GM18873 (cell line): ENCODE data around the gene PDZRN3.

Experiments used
- ATAC-seq: cut with Tn5 transposase; IDR thresholded peaks from one replicate; pipeline ENCODE4 v1.9.1; 2021; ENCODE audit warnings: mild to moderate bottlenecking, moderate library complexity, moderate number of reproducible peaks; ENCODE audit not compliant: unreplicated experiment, low FRiP score

PDZRN3 gene

DNA sequence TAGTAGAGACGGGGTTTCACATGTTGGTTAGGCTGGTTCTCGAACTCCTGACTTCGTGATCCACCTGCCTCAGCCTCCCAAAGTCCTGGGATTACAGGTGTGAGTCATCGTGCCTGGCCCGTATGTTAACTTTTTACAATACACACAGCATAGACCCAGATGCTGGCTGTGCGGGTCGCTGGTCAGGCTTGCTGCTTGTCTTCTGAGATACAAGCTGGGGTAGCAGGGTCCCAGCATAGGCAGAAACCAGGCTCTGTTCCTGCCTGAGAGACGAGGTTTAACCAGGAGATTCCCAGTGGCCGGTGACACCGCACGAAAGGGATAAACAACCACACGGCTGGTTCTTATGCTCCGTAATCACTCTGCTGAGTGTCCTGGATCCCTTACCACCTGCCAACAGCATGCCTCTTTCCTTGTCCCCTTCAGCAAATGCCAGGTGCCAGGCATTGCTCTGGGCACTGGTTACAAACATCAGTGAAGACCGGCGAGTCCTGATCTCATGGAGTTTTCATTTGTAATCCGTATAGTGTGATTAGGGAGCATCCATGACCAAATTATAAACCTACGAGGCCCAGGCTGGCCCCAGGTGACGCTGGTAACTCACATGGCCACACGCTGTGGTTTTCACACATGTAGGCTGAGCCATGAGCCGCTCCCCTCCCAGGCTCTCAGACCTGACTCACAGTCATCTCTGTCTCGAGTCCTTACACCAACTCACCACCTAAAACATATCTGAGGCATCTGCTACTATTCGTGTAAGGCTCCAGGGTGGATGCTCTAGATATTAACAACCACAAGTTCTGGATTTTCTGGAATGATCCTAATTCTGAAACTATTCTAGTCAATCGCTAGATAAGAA lies 125.7 kb downstream of the PDZRN3 start:
- no peak for ATAC-seq

- no peak for ATAC-seq
Observed at GRCh38 chr3:73497646-73498406, 126.9 kb downstream of the PDZRN3 start.

GRCh38 chr3:73493543-73494308 lies 131.0 kb downstream of the PDZRN3 start:
- ATAC-seq, result no peak

GRCh38 chr3:73492186-73492585 lies 132.6 kb downstream of the PDZRN3 start:
- no peak for ATAC-seq

GRCh38 chr3:73491287-73491662 lies 133.5 kb downstream of the PDZRN3 start:
- no peak for ATAC-seq

- no peak for ATAC-seq
Observed at GRCh38 chr3:73490453-73491286, 134.1 kb downstream of the PDZRN3 start.

DNA sequence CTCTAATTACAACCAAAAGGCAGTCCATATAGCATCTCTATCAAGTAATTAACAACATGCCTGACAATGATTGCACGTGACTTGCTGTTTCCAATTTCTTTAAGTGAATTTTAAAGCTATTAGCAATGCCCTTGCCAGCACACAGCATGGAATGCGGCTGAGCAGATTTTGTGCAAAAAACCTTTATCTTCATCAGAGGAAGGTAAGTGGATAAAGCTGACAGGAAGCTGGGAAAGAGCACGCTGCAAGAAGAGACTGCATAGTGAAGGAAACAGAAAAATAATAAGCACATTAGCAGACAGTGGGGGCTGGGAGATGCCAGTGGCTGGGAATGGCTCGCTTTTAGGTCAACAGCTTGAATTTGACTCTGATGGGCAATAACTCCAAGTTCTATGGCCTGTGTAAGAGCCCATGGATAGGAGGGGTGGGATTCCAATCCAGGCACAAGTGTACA lies 138.8 kb downstream of the PDZRN3 start:
- ATAC-seq, result no peak

DNA sequence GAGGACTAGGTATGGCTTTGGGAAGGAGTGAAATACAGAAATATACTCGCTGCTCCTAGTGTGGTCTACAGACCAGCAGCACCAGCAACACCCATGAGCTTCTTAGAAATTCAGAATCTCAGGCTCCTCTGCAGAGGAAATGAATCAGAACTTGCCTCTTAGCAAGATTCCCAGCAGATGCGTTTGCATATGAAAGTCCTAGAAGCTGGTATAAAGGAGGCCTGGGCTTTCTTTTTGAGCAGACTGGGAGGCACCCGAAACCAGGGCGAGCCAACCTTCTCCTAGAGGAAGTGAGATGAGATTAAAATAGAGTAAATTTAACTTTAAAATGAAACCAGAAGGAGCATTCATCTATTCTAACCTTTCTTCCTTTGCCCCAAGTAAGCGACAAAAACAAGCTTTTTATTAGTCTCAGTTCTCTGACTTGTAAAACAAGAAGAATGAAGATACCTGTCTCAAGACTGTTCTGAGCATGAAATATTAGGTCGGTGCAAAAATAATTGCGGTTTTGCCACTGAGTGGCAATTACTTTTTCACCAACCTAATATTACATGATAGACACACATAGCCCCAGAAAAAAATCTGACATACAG lies 140.0 kb downstream of the PDZRN3 start:
- ATAC-seq, result peak; percentile 88

- no peak for ATAC-seq
Observed at GRCh38 chr3:73481888-73482287, 142.9 kb downstream of the PDZRN3 start.

DNA sequence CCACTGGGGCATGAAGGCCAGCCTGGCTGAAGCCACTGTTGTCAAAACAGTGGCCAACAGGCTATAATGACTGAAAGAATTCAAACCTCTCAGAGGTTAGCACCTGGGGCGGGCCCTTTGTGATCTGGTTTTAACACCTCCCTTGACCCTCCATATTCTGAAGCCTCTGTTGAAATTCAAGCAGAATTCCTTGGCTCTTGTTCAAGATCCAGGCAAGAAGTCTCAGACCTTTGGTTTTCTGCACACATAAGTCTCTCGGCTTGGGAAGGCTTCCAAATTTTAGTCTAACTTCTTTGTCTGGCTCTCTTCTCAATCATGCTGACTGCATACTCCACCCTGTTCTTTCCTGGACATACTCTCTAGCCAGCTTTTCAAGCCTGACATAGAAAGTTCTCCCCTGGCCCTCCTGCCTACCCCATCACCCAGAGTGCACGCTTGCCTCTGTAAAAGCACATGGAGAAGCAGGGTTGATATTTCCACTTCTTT lies 144.5 kb downstream of the PDZRN3 start:
- ATAC-seq, result no peak

DNA sequence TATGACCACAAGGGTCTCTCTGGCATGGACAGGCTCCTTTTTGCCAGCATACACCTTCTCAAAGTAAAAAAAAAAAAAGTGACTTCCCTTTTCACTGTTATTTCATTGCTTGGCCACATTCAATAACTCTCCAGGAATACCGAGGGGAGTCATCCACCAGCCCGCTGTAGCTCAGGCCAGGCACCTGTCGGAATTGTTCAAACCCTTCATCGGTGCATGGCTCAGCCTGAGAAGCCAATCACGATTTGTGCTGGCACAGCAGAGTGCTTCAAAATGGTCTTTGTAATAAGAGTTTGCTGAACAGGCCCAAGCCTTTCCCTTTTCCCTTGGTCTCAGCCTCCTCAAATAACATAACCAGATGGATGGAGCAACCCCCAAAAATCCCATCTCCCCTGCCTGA lies 145.4 kb downstream of the PDZRN3 start:
- no peak for ATAC-seq

- ATAC-seq, result no peak
Observed at GRCh38 chr3:73478858-73479257, 145.9 kb downstream of the PDZRN3 start.

GRCh38 chr3:73475717-73476116 lies 149.0 kb downstream of the PDZRN3 start:
- ATAC-seq, result no peak

DNA sequence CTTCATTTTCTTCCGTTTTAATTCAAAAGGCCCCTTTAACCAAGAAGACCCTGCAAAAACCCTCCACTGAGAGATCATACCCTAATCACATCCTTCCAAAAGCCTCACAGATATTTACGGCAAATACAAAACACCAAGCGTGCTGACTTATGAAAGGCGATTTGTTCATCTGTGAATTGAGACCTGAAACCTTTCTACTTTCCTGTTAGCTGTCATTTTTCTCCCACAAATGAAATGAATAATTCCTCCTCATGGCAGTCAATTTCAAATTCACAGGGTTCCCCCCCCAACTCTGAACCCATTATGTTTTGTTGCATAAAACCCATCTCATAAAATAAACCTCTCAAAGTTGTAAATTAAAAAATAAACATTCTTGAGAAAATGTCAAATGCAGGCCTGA lies 149.6 kb downstream of the PDZRN3 start:
- no peak for ATAC-seq

DNA sequence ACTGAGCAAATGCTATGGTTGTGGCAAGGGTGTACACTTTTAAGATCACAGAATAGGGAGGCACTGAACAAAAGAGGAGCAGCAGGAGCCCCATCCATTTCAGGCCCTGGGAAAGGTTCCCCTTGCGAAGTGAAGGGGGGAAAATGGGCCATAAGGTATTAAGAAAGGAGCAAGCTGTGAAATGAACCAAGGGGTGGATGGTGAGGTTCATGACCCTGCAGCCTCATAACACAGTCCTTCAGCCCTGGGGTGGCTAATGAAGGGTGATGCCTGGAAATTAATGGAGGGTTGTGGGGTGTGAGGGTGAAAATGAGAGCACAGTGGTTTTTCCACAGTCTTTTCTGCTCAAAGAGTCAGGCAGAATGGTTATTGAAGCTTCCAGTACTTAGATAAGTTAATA lies 150.1 kb downstream of the PDZRN3 start:
- ATAC-seq, result no peak

GRCh38 chr3:73473898-73474416 lies 150.8 kb downstream of the PDZRN3 start:
- ATAC-seq, result no peak

DNA sequence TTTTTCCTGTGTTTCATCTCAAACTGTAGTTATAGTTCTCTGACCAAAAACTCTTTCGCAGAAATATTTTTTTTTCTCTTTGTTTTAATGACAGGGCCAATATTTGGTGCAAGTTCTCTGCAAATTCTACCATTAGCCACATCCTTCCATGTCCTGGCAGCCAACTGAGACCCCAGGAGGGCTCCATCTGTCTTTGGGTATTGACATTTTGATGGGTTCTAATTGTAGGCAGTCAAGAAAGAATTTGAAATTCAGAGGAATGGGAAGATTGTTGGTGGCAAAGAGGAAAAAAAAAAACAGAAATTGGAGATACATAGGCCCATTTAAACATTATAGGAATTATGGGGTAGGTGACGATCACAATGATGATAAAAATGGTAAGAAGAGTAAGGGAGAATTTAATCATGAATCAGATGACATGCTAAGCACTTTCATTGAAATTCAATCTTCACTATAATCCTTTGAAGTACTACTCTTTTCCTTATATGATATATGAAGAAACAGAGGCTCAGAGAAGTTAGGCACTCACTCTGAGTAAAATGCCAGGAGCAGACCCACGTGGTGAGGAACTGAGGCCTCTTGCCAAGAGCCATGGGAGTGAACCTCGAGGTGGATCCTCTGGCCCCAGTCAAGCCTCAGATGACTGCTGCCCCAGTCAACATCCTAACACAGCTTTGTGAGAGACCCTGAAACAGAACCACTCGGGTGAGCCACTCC lies 151.4 kb downstream of the PDZRN3 start:
- ATAC-seq, result no peak

DNA sequence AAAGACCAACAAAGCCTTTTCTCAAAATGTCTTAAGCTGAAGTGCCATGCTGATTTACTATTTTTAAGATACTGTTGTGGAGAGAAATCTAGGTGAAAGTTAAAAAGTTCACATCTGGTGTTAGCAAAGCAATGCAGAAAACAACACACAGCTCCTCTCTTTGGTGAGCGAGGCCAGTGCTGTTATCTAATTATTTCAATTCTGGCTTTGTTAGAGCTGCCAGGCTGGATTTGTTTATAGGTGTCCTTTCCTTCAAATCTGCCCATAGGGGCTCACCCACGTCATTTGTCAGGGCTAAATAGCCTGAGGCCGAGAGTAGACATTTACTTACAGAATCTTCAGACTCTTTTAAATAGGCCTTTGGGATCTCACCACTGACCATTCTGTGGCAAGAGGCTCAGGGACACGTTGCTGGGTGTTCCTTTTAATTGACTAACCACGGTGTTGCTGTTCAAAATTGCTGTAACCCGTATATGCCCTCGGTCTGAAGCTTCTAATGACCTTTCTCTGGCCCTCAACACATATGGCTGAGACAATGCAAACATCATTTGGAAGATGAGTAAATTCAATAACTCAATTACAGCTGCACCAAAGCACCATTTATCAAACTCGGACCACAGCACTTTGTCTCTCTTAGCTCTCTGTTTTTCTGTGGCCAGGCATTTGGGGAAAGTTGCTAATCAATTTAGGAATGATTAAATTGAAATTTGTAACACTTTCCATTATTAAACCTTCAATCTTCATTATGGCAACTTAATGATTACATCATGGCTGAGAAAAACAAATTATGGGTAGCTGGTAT lies 152.6 kb downstream of the PDZRN3 start:
- ATAC-seq, result no peak
